ENCODE results near the gene PTPRT. TPM values are rescaled to one million over a fixed set of nuclear protein-coding genes. Genes with fewer than 3 reads are reported as not detected.

The PTPRT gene
- total RNA-seq, 2 donors from 2014 or later, result 0.20 to 0.52 TPM

- DNase-seq, result no peak
- intact Hi-C loops (cut with DNase I, micrococcal nuclease), result no loop called here
- ATAC-seq, result no peak
Measured at GRCh38 chr20:42634156-42634555, 555.5 kb downstream of the PTPRT start.

GRCh38 chr20:42628683-42629082, 561.0 kb downstream of the PTPRT start:
- intact Hi-C loops (cut with DNase I, micrococcal nuclease), result no loop called here
- no peak for ATAC-seq
- no peak for DNase-seq

- intact Hi-C loops (cut with DNase I, micrococcal nuclease), result no loop called here
- ATAC-seq (no peak), DNase-seq (no peak)
Measured at GRCh38 chr20:42613076-42613475, 576.6 kb downstream of the PTPRT start.

- intact Hi-C loops (cut with DNase I, micrococcal nuclease), result no loop called here
- ATAC-seq (no peak), DNase-seq (no peak)
Measured at GRCh38 chr20:42611889-42612837, 577.5 kb downstream of the PTPRT start.

- DNase-seq (no peak), ATAC-seq (no peak)
- intact Hi-C loops (cut with DNase I, micrococcal nuclease), result no loop called here
Measured at GRCh38 chr20:42611423-42611822, 578.3 kb downstream of the PTPRT start.

- ATAC-seq, result no peak
- DNase-seq, result no peak
- intact Hi-C loops (cut with DNase I, micrococcal nuclease), result no loop called here
Measured at GRCh38 chr20:42610070-42610469, 579.6 kb downstream of the PTPRT start.

- no peak for DNase-seq
- ATAC-seq, result no peak
- intact Hi-C loops (cut with DNase I, micrococcal nuclease), result no loop called here
Measured at GRCh38 chr20:42609618-42610017, 580.1 kb downstream of the PTPRT start.

GRCh38 chr20:42604998-42605956, 584.4 kb downstream of the PTPRT start:
- ATAC-seq, result no peak
- intact Hi-C loops (cut with DNase I, micrococcal nuclease), result no loop called here
- DNase-seq, result no peak

GRCh38 chr20:42603655-42604054, 586.1 kb downstream of the PTPRT start:
- ATAC-seq (no peak), DNase-seq (no peak)
- intact Hi-C loops (cut with DNase I, micrococcal nuclease), result no loop called here

- intact Hi-C loops (cut with DNase I, micrococcal nuclease), result no loop called here
- no peak for DNase-seq
Measured at GRCh38 chr20:42598581-42598980, 591.1 kb downstream of the PTPRT start.

GRCh38 chr20:42595625-42596024, 594.1 kb downstream of the PTPRT start:
- intact Hi-C loops (cut with DNase I, micrococcal nuclease), result no loop called here
- no peak for DNase-seq
- ATAC-seq, result no peak

More at GRCh38 chr20:42598581-42598980, 591.1 kb downstream of the PTPRT start:
- ATAC-seq, result no peak

- no peak for ATAC-seq
- intact Hi-C loops (cut with DNase I, micrococcal nuclease), result no loop called here
- no peak for DNase-seq
Measured at GRCh38 chr20:42594659-42595058, 595.0 kb downstream of the PTPRT start.

- intact Hi-C loops (cut with DNase I, micrococcal nuclease), result no loop called here
- ATAC-seq, result no peak
Measured at GRCh38 chr20:42594011-42594410, 595.7 kb downstream of the PTPRT start.

GRCh38 chr20:42589976-42590639, 599.6 kb downstream of the PTPRT start:
- DNase-seq, result no peak
- intact Hi-C loops (cut with DNase I, micrococcal nuclease), result no loop called here
- no peak for ATAC-seq

More at GRCh38 chr20:42594011-42594410, 595.7 kb downstream of the PTPRT start:
- DNase-seq, result no peak

GRCh38 chr20:42588847-42589246, 600.9 kb downstream of the PTPRT start:
- intact Hi-C loops (cut with DNase I, micrococcal nuclease), result no loop called here
- ATAC-seq, result no peak
- no peak for DNase-seq

- intact Hi-C loops (cut with DNase I, micrococcal nuclease), result no loop called here
- DNase-seq (no peak), ATAC-seq (no peak)
Measured at GRCh38 chr20:42587427-42587826, 602.3 kb downstream of the PTPRT start.

GRCh38 chr20:42581311-42581710, 608.4 kb downstream of the PTPRT start:
- ATAC-seq, result no peak
- intact Hi-C loops (cut with DNase I, micrococcal nuclease), result no loop called here
- no peak for DNase-seq

- ATAC-seq, result no peak
- DNase-seq, result no peak
- intact Hi-C loops (cut with DNase I, micrococcal nuclease), result no loop called here
Measured at GRCh38 chr20:42576167-42576566, 613.5 kb downstream of the PTPRT start.
